OCI-LY1 (cell line): ENCODE results near the gene HACD2.
"Not testable (repeated sequence)": the region's sequence is repeated elsewhere in the genome, so short reads cannot be mapped to it uniquely, and the experiment has no call there.

Experiments used
- H2AFZ ChIP-seq: fragments of 200-600 bp; sonication (generic), shearing (Covaris generic); 2 replicates; pipeline ENCODE4 v1.6.0; 2014; ENCODE audit warnings: antibody characterized with exemption, mild to moderate bottlenecking, low read length
- H3F3A ChIP-seq: fragments of 200-600 bp; sonication (generic), shearing (Covaris generic); 2 replicates; pipeline ENCODE4 v1.6.0; 2014; ENCODE audit warnings: mild to moderate bottlenecking, antibody characterized with exemption, low read length, moderate library complexity; ENCODE audit not compliant: insufficient read depth
- H3K27ac ChIP-seq: fragments of 200-600 bp; sonication (generic); 2 replicates; pipeline ENCODE4 v1.5.1; 2014; ENCODE audit warnings: low read length, mixed run types, mild to moderate bottlenecking, low read depth; ENCODE audit not compliant: poor library complexity, severe bottlenecking
- H3K27me3 ChIP-seq: fragments of 200-600 bp; sonication (generic); 2 replicates; pipeline ENCODE4 v1.6.0; 2014; ENCODE audit warnings: antibody characterized with exemption, mild to moderate bottlenecking, low read length, moderate library complexity; ENCODE audit not compliant: insufficient read depth
- H3K36me3 ChIP-seq: fragments of 200-600 bp; sonication (generic); 2 replicates; pipeline ENCODE4 v1.6.1; 2014; ENCODE audit warnings: mild to moderate bottlenecking, antibody characterized with exemption, low read length, moderate library complexity, mixed read lengths; ENCODE audit not compliant: insufficient read depth
- H3K4me1 ChIP-seq: fragments of 200-600 bp; sonication (generic); 2 replicates; pipeline ENCODE4 v1.5.1; 2014; ENCODE audit warnings: mild to moderate bottlenecking, low read length, moderate library complexity; ENCODE audit not compliant: insufficient read depth, severe bottlenecking
- H3K4me2 ChIP-seq: fragments of 200-600 bp; sonication (generic), shearing (Covaris generic); 2 replicates; pipeline ENCODE4 v1.6.1; 2014; ENCODE audit warnings: low read length
- H3K4me3 ChIP-seq: fragments of 200-600 bp; sonication (generic); 2 replicates; pipeline ENCODE4 v1.5.1; 2014; ENCODE audit warnings: low read length, low read depth, mild to moderate bottlenecking, mixed read lengths; ENCODE audit not compliant: poor library complexity, severe bottlenecking
- H3K79me2 ChIP-seq: fragments of 200-600 bp; shearing (Covaris generic); 2 replicates; pipeline ENCODE4 v1.6.1; 2016; ENCODE audit warnings: mixed run types, low read length, mixed read lengths; ENCODE audit not compliant: insufficient read depth
- H3K9ac ChIP-seq: fragments of 200-600 bp; sonication (generic), shearing (Covaris generic); 2 replicates; pipeline ENCODE4 v1.6.1; 2014; ENCODE audit warnings: mild to moderate bottlenecking, low read length, mixed read lengths
- H3K9me2 ChIP-seq: fragments of 200-600 bp; sonication (generic), shearing (Covaris generic); 2 replicates; pipeline ENCODE4 v1.6.1; 2014; ENCODE audit warnings: low read depth, mild to moderate bottlenecking, low read length, mixed read lengths
- H3K9me3 ChIP-seq: fragments of 200-600 bp; shearing (Covaris generic); 2 replicates; pipeline ENCODE4 v1.6.1; 2014; ENCODE audit warnings: low read length, mixed read lengths
- H4K20me1 ChIP-seq: fragments of 200-600 bp; sonication (generic), shearing (Covaris generic); 2 replicates; pipeline ENCODE4 v1.6.0; 2016; ENCODE audit warnings: mild to moderate bottlenecking, low read length; ENCODE audit not compliant: insufficient read depth
- CTCF ChIP-seq: fragments of 200-600 bp; sonication (generic), shearing (Covaris generic); IDR thresholded peaks from 2 replicates; pipeline ENCODE4 v1.5.1; 2017; ENCODE audit warnings: mild to moderate bottlenecking, antibody characterized with exemption, low read length, moderate library complexity, mixed read lengths
- EZH2 ChIP-seq: fragments of 200-600 bp; sonication (generic), shearing (Covaris generic); IDR thresholded peaks from 2 replicates; pipeline ENCODE4 v1.8.0; 2017; ENCODE audit warnings: borderline replicate concordance, mixed run types, mild to moderate bottlenecking, antibody characterized with exemption, low read length, moderate library complexity, mixed read lengths

Gene HACD2

GRCh38 chr3:123491966-123492587 is 92.8 kb downstream of the HACD2 start:
- H3K27me3 ChIP-seq, result no peaks in the 10 kb centered on the region
- H3F3A ChIP-seq, result no peaks in the 10 kb centered on the region
- no peaks in the 10 kb centered on the region for H3K79me2 ChIP-seq
- no peak overlapping the region for H3K4me2 ChIP-seq
- no peak overlapping the region for H2AFZ ChIP-seq
- peaks cover 3% of the 10 kb centered on the region; the same call in 1 of the 2 replicates for H3K36me3 ChIP-seq
- no peak overlapping the region for H3K9ac ChIP-seq
- H3K27ac ChIP-seq, result no peak overlapping the region
- H3K9me2 ChIP-seq, result no peaks in the 10 kb centered on the region
- H3K4me1 ChIP-seq, result no peaks in the 10 kb centered on the region
- no peaks in the 10 kb centered on the region for H3K9me3 ChIP-seq
- H4K20me1 ChIP-seq, result no peaks in the 10 kb centered on the region
- H3K4me3 ChIP-seq, result no peak overlapping the region
- no peak for TF ChIP-seq CTCF
- TF ChIP-seq EZH2, result no peak

DNA sequence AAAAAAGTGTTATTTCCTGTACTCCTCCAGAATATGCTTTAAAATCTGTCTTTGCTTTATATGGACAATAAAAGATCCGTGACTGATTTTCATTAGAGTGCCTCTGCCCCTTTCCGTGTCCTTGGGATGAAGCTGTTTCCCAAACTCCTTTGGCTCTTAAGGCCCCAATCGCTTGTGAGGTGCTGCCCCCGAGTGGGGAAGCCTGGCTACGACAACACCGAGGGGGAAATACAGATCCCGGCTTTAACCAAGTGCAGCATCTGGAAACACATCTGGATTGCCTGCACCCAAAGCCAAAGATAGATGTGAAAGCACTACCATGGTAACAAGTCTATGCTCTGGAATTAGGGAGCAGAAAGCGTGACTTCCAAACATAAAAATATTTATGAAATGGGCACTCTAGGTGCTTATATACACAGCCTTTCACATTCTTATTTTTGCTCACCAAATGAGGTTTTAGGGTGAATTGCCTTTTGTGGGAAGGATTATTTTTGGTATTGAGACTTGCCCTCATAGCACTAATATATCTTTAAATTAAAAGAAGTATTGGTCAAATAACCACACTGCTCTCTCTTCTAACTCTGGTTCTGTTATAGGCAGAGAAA is 95.4 kb downstream of the HACD2 start:
- H3K36me3 ChIP-seq, result peaks cover 3% of the 10 kb centered on the region; the same call in 1 of the 2 replicates
- H3K4me2 ChIP-seq, result no peak overlapping the region
- H3K9ac ChIP-seq, result no peak overlapping the region
- no peaks in the 10 kb centered on the region for H3K4me1 ChIP-seq
- no peaks in the 10 kb centered on the region for H3K9me3 ChIP-seq
- no peaks in the 10 kb centered on the region for H3K9me2 ChIP-seq
- H3K79me2 ChIP-seq, result no peaks in the 10 kb centered on the region
- no peaks in the 10 kb centered on the region for H4K20me1 ChIP-seq
- peak; percentile 94 for TF ChIP-seq CTCF
- TF ChIP-seq EZH2, result no peak
- no peak overlapping the region for H3K27ac ChIP-seq
- H3K27me3 ChIP-seq, result no peaks in the 10 kb centered on the region
- no peak overlapping the region for H3K4me3 ChIP-seq
- H2AFZ ChIP-seq, result no peak overlapping the region
- H3F3A ChIP-seq, result no peaks in the 10 kb centered on the region

- H3K4me1 ChIP-seq, result no peaks in the 10 kb centered on the region
- no peak for TF ChIP-seq CTCF
- no peak for TF ChIP-seq EZH2
- H3K9me3 ChIP-seq, result no peaks in the 10 kb centered on the region
- H3K4me2 ChIP-seq, result no peak overlapping the region
- no peaks in the 10 kb centered on the region for H3K27me3 ChIP-seq
- no peaks in the 10 kb centered on the region for H3K79me2 ChIP-seq
- H3K9me2 ChIP-seq, result no peaks in the 10 kb centered on the region
- no peaks in the 10 kb centered on the region for H4K20me1 ChIP-seq
- H3K36me3 ChIP-seq, result peaks cover 3% of the 10 kb centered on the region; the same call in 1 of the 2 replicates
- H3K4me3 ChIP-seq, result no peak overlapping the region
- H3K27ac ChIP-seq, result no peak overlapping the region
- H3F3A ChIP-seq, result no peaks in the 10 kb centered on the region
- no peak overlapping the region for H3K9ac ChIP-seq
- H2AFZ ChIP-seq, result no peak overlapping the region
Measured at GRCh38 chr3:123488645-123489347, 96.1 kb downstream of the HACD2 start.

DNA sequence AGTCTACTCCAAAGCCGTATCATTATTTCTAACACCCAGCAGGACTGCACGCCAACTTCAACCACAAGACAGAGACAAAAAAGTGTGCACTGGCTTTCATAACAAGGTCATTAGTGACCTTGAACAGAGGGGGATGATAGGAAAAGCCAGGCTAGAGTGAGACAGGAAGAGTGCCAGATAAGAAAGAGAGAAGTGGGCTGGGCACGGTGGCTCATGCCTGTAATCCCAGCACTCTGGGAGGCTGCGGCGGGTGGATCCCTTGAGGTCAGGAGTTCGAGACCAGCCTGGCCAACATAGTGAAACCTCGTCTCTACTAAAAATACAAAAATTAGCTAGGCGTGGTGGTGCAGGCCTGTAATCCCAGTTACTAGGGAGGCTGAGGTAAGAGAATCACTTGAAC is 97.8 kb downstream of the HACD2 start:
- not testable (repeated sequence) for H3K4me3 ChIP-seq, H3K9me2 ChIP-seq, H3K27me3 ChIP-seq, H3K36me3 ChIP-seq, H3K9ac ChIP-seq, H3K4me2 ChIP-seq, H4K20me1 ChIP-seq, H3K27ac ChIP-seq, H3K79me2 ChIP-seq, H2AFZ ChIP-seq, H3F3A ChIP-seq, H3K4me1 ChIP-seq, H3K9me3 ChIP-seq
